Subcutaneous adipose tissue (tissue), 4 donors: ENCODE data around the gene SBF2. TPM values are rescaled to one million over a fixed set of nuclear protein-coding genes. Genes with fewer than 3 reads are reported as not detected.

Experiments used
- CTCF ChIP-seq: fragments of 450-650 bp; IDR thresholded peaks from one replicate; pipeline ENCODE4 v1.5.1; 2016; ENCODE audit warnings: low read depth, mild to moderate bottlenecking, control low read depth, antibody characterized with exemption, moderate library complexity
- total RNA-seq, 4 donors: library from RNA; depleted of rRNA; stranded (reverse); fragments of >200 nt; gene quantifications; one replicate each; pipeline ENCODE4 v1.1.0, GENCODE V29; 2016

The SBF2 gene
- total RNA-seq, 4 donors from 2014 or later, result 87.2 to 103 (median 97.3) TPM

GRCh38 chr11:9756461-9756860 is 537.6 kb downstream of the SBF2 start:
- no peak for TF ChIP-seq CTCF

GRCh38 chr11:9755561-9756185 is 538.3 kb downstream of the SBF2 start:
- no peak for TF ChIP-seq CTCF

GRCh38 chr11:9754010-9754471 is 540.0 kb downstream of the SBF2 start:
- TF ChIP-seq CTCF, result no peak

GRCh38 chr11:9753021-9753420 is 541.0 kb downstream of the SBF2 start:
- TF ChIP-seq CTCF, result no peak

GRCh38 chr11:9752091-9752490 is 541.9 kb downstream of the SBF2 start:
- no peak for TF ChIP-seq CTCF

GRCh38 chr11:9750551-9750950 is 543.5 kb downstream of the SBF2 start:
- TF ChIP-seq CTCF, result no peak

- TF ChIP-seq CTCF, result no peak
Measured at GRCh38 chr11:9748361-9748970, 545.6 kb downstream of the SBF2 start.
